Stimulated activated CD4-positive, alpha-beta T cell treated with anti-CD3 and anti-CD28 coated beads, Interleukin-12 subunit alpha, Interleukin-12 subunit beta, amount 100 ng/mL, for 24 hours (primary cell): ENCODE measurements around the gene UBE2O.
A peak's percentile ranks its signal among the peaks of the same experiment; 100 is the strongest.

Experiments
- DNase-seq, 2 experiments: peaks; one replicate each; pipeline ENCODE4 v3.0.0-alpha.2; 2020; ENCODE audit warnings: low read depth in 2 of 2

UBE2O gene

GRCh38 chr17:76452660-76453430 lies at the start of gene UBE2O:
UBE2O (minus strand) TSS chr17:76453152; CDS start chr17:76453141, 11 bp downstream.
- DNase-seq, result peak; percentile 80 to 88

GRCh38 chr17:76501827-76502307 lies 48.9 kb upstream of the UBE2O start:
- no peak for DNase-seq

- peak; percentile 91 to 95 for DNase-seq
These were observed 48.3 kb upstream of the UBE2O start, which contains the start of gene RHBDF2 for GRCh38 chr17:76501018-76501826. RHBDF2 (minus strand) TSS chr17:76501423; CDS start chr17:76481524, 19,899 bp downstream.

- no peak for DNase-seq
These were observed 47.7 kb upstream of the UBE2O start for GRCh38 chr17:76500747-76501017.

- no peak for DNase-seq
These were observed 47.3 kb upstream of the UBE2O start for GRCh38 chr17:76500074-76500746.

- DNase-seq, result no peak
These were observed 46.3 kb upstream of the UBE2O start for GRCh38 chr17:76499267-76499667.

- no peak for DNase-seq
These were observed 45.9 kb upstream of the UBE2O start for GRCh38 chr17:76498876-76499251.

- DNase-seq, result no peak
These were observed 45.3 kb upstream of the UBE2O start for GRCh38 chr17:76497979-76498875.

GRCh38 chr17:76497699-76497978 lies 44.7 kb upstream of the UBE2O start:
- DNase-seq, result no peak

- DNase-seq, result no peak
These were observed 43.5 kb upstream of the UBE2O start for GRCh38 chr17:76496464-76496863.

- DNase-seq, result no peak
These were observed 42.9 kb upstream of the UBE2O start for GRCh38 chr17:76495663-76496400.

GRCh38 chr17:76493505-76494167 lies 40.7 kb upstream of the UBE2O start:
- no peak for DNase-seq

GRCh38 chr17:76492989-76493501 lies 40.1 kb upstream of the UBE2O start:
- DNase-seq, result peak in 1 of 2 experiments; percentile 45

GRCh38 chr17:76492123-76492988 lies 39.4 kb upstream of the UBE2O start:
- no peak for DNase-seq

GRCh38 chr17:76491271-76492122 lies 38.5 kb upstream of the UBE2O start:
- no peak for DNase-seq

- no peak for DNase-seq
These were observed 37.3 kb upstream of the UBE2O start for GRCh38 chr17:76490112-76490710.

GRCh38 chr17:76487451-76488192 lies 34.7 kb upstream of the UBE2O start:
- no peak for DNase-seq
